T follicular helper cell (primary cell): ENCODE results near the gene SLC41A1.
"Not testable (repeated sequence)": the region's sequence is repeated elsewhere in the genome, so short reads cannot be mapped to it uniquely, and the experiment has no call there.

Source experiments
- DNase-seq: peaks from one replicate; pipeline ENCODE4 v3.0.0-alpha.2; 2020; ENCODE audit warnings: low read depth
- total RNA-seq, 2 experiments: gene quantifications; one replicate each; lab custom pipeline; 2026; lab: John Stamatoyannopoulos, UW

Gene SLC41A1
- 35.4 to 37.9 reads per million in 2 experiments for total RNA-seq

GRCh38 chr1:205812878-205813754, at the start of gene SLC41A1:
Gene SLC41A1 (minus strand): TSS chr1:205813198. CDS start chr1:205810441, 2,757 bp downstream.
- DNase-seq: peak; percentile 90

- no peak for DNase-seq
Observed at GRCh38 chr1:205861540-205861939, 48.5 kb upstream of the SLC41A1 start.

DNA sequence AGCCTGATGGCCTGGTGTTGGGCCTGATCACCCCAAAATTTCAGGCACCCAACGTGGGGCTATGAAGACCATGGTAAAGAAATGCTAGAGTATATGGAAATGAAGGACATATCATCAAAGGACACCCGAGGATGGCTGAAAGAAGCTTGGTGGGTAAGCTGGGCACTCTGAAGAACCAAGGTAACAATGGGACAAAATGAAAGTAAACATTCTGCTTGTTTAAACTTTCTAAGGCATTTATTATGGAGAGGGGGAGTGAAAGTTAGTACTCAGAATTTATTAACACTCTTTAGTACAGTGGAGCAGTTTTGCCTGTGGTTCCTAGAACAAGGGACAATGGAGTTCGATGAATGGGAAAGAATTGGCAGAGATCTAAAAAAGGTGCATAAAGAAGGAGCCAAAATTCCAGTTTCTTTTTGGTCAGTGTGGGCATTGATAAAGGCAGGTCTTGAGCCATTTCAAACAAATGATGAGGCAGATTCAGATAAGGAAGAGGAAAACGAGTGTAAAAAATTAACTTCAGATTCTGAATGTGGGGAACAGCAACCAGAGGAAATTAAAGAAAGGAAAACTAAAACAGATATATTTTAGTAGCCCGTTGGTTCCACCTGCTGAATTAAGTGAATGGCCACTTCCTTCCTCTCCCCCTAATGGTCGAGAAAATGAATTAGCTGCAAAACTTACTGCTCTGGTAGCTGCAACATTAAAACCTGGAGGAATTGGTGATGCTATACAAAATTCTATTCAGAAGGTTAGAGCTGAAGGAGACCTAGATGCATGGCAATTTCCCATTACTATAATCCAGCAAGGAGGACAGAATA, 45.4 kb upstream of the SLC41A1 start:
- no peak for DNase-seq

- DNase-seq: not testable (repeated sequence)
Observed at GRCh38 chr1:205857501-205857900, 44.5 kb upstream of the SLC41A1 start.

DNA sequence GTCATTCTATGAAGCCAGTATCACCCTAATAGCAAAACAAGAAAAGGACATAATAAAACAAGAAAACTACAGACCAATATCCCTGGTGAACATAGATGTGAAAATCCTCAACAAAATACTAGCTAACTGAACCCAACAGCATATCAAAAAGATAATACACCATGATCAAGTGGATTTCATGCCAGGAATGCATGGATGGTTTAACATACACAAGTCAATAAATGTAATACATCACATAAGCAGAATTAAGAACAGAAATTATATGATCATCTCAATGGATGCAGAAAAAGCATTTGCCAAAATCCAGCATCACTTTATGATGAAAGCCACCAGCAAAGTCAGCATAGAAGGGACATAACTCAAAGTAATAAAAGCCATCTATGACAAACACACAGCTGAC, 43.4 kb upstream of the SLC41A1 start:
- no peak for DNase-seq

DNA sequence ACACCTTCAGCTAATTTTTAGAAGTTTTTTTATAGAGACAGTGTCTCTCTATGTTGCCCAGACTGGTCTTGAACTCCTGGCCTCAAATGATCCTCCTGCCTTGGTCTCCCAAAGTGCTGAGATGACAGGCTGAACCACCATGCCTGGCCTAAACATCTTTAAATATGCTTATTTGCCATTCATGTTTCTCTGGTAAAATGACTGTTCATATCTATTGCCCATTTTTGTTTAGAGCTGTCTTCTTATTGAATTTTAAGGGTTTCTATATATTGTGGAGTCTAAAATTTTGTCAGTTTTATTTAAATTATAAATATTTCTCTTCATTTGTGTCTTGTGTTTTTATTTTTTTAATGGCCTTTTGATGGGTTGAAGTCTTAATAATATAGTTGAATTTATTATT, 40.0 kb upstream of the SLC41A1 start:
- no peak for DNase-seq

- no peak for DNase-seq
Observed at GRCh38 chr1:205851993-205852392, 39.0 kb upstream of the SLC41A1 start.

DNA sequence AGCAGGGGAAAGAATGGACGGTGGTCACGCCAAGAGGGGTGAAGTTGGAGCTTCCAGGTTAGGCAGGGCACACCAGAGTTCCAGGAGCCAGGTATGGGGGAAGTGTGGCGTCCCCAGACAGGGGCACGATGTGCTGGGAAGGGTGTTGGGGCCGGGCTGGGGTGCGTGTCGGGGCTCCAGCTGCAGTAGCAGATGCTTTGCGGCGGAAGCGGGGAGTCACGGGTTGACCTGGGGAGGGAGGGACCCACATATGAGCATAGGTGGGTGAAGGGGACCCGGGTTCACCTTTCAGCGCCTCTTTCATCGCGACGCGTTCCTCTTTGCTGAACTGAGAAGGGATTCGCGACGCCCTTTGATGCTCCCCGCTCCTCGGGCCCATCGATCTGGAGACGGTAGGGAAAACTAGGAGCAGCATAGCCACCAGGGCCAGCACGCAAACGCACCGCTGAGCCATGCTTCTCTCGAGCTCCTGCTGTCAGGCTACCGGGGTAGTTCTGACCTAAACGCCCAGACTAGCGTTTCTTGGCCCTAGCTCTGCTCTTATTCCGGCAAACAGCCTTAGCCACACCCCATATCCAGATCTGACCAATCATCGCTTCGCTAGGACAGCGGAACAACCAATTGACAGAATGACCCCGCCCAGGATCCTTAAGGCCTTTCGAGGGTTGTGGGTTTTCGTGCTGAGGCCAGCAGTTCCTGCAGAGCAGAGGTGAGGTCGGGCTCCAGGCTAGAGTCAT, 36.8 kb upstream of the SLC41A1 start, which contains the start of gene PM20D1:
PM20D1 (minus strand) TSS at position 514 of the 737 bp plus-strand sequence; CDS start at position 454, 60 bp downstream.
- DNase-seq: peak; percentile 62

DNA sequence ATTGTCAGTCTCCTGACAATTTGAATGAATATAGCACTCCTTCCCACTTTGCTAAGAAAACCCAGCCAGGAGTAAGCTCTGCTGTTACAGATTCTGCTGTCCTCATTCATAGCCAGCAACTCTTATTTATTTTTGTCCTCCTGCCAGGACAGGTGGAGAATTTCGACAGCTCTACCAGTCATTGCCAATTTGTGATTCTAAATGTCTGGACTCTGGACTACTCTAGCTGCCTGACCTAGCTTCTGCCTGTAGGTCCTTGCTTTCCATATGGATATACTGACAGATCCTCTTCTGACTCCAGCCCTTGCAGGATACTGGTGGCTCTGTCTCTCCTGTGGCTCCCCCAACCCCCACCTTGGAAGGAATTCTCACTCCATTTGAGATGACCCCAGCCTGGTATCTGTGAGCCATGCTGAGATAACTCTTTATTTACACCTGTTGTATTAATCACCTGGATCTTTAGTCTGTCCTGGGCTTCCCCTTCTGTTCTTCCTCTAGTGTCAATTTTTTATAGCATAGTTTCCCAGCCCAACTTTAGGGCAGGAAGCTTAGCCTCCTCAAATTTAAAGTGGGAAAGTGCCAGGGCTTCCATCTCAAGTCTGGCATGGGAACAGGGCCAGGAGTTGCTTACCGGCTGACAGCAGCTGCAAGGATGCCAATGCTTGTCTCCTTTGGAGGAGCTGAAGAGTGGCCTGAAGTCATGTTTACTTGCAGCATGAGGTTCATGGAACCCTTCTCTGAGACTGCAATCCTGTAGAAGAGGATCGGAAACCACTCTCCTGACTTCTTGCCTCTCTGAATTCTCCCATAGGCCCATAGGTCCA, 30.2 kb upstream of the SLC41A1 start:
- no peak for DNase-seq

DNA sequence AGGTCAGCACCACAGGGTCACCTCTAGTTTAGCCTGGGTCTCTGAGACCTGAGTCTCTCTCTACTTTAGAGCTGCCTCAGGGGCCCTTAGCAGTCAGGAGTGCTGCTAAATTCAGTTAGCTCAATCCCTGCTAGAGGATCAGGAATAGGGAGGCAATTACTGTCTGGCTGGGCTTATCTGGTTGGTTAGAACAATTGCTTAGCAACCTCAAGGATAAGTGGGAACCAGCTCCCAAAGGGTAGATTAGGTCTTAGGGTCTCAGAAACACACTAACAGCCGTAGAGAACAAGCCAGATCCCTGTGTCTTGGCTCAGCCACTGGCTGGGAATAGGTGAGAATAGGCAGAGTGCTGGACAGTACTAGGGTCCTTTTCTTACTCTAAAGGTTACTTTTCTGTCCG, 29.2 kb upstream of the SLC41A1 start:
- no peak for DNase-seq

DNA sequence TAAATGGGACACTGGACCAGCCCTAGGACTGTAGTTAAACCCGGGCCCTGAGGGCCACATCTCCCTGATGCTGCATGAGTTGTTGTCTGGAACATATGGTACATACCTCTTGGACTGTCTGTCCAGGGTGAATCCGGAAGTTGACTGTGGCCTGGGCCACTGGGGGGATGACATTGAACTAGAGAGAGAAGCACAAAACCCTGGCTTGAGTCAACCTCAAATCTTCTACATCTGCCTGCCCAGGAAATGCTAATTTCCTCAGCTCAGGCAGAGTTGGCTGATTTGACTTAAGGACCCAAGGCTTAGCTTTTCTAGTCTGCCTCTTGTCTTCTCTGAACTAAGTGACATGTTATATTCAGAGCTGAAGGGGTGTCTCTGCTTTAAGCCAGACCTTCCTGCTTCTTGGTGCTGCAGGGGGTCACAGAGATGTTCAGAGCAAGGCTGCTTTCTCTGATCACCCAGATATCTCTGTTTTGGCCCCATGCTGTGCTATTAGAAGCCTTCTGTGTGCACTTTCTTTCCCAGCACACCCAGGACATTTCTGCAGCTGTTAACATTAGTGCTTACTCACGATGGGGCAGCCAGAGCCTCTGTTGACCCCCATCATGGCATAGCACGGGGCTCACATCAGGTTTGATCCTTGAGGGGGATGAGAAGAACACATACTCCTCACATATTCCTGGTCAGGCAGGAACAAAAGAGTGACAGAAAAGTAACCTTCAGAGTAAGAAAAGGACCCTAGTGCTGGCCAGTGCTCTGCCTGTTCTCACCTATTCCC, 27.3 kb upstream of the SLC41A1 start:
- no peak for DNase-seq

DNA sequence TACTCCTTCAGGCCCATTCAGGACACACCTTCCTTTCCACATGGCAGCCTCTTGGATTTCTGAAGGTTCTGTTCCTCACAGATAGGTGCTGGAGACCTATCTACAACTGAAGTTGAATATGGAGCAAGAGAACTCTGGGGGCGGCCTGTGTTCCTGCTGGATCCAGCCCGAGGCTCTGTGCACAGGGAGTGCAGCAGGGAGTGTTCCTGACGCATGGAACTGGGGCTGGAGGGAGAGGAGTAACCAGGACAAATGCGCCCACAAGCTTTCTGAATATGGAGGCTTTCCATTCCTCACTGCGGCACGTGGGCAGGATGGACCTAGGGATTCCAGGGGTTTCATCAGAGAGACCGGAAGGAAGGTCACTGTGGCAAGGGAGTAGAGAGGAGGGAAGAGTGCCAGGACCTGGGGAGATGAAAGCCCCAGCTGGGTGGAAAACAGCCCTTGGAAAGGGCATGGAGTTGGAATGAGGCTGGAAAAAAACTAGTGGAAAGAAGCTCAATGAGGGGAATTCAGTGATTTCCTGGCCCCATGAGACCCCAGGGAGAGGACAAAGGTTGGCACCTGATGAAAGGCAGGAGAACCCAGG, 24.5 kb upstream of the SLC41A1 start:
- DNase-seq: no peak

DNA sequence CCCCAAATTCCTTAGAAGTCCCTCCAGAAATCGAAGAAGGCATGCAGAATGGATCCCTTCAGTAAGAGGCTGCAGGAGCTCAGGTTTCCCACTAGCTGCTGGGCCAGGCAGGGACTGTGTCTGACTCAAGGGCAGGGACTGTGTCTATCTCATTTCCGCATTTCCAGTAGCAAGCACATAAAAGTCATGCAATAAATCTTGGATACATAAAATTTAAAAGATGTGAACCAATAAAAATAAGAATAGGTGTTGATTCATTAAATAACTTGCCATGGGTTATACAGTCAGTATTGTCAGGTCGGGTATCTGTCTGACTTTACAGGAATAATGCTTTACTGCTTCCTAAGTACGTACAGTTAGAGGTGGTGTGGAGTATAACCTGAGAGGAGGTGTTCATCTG, 21.8 kb upstream of the SLC41A1 start:
- DNase-seq: no peak

DNA sequence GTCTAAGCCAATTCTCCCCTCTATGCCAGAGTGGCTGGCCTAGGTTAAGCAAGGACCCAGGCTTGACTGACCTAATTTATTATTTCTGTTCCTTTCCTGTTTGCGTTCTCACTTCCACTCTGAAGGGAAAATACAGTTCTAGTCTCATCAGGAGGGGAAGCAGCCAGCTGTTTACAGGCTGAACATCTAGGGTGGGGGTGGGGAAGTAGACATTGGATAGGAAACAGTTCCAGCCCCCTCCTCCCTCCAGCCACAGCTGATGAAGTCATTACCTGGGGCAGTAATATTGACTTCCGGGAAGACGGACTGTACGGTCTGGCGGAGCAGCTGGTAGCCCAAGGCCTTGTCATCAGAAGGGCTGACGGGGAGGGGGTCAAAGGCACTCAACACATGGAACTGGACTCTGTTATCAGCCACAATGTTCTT, 19.3 kb upstream of the SLC41A1 start:
- no peak for DNase-seq

DNA sequence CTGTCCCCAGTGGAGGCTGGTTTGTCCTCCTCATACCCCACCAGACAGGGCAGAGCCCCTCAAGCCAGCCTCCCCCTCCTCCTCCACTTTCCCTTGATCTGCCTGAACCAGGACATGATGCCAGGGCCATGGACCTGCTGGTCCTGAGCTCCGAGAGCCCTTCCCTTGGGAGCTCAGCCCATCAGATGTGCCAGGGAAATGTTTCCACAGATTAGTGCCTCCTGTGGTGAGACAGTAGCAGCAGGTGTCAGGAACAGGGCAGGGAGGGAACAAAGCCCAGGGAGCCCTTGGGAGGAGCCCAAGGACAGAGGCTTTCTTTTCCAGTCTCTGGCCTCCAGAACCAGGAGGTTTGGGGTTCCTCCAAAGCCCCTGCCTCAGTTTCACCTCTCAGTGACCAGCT, 14.6 kb upstream of the SLC41A1 start:
- no peak for DNase-seq

- no peak for DNase-seq
Observed at GRCh38 chr1:205826995-205827394, 14.0 kb upstream of the SLC41A1 start.

DNA sequence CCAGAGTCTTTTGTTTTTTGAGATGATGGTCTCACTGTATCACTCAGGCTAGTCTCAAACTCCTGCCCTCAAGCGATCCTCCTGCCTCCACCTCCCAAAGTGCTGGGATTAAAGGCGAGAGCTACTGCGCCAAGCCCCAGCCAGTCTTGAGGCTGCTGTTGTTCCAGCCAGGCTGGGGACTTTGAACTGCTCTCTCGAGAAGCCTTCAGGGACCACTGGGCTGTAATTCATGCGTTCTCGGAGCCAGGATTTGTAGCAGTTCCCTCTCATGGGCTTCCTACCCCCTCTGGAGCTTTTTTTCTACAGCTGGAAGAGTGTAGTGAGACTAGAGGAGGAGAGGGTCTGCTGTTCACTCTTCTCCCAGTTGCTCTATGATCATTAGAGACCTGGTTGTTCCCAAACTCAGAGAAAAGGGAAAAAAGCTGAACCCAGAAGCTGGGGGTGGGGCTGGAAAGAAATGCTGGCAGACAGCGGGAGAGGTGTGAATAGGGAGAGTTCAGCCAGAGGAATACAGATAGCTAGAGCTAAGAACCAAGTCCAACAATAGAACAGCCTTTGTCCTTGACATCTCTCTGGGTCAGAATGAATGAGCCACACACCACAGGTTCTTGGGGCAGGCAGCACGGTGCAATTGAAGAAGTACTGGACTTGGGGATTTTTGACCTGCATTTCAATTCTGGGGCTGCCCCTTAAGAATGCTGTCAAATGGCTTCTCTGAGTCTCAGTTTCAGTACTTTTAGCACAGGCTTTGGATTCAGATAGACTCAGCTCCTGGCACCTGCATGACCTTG, 13.2 kb upstream of the SLC41A1 start:
- no peak for DNase-seq

DNA sequence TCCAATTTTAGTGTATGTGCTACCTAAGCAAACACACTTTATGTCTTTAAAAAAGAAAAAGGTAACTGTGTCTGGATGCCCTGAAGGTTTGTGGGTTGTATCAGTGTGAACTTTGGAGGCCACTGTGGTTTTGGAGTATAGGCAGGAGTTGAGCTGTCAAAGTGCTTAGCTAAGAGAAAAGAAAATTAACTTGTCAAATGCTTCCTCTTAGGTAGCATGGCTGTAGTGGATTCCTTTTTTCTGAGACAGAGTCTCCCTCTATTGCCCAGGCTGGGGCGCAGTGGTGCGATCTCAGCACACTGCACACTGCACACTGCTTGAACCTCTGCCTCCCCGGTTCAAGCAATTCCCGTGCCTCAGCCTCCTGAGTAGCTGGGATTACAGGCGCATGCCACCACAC, 11.2 kb upstream of the SLC41A1 start:
- no peak for DNase-seq

DNA sequence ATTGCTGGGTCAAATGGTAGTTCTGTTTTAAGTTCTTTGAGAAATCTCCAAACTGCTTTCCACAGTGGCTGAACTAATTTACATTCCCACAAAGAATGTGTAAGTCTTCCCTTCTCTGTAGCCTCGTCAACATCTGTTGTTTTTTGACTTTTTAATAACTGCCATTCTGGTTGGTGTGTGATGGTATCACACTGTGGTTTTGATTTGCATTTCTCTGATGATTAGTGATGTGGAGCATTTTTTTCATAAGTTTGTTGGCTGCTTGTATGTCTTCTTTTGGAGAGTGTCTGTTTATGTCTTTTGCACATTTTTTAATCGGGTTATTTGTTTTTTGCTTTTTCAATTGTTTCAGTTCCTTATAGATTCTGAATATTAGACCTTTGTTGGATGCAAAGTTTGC, 10.3 kb upstream of the SLC41A1 start:
- DNase-seq: not testable (repeated sequence)
